ENCODE measurements around the gene ABCA12. TPM values are rescaled to one million over a fixed set of nuclear protein-coding genes. Genes with fewer than 3 reads are reported as not detected.

The ABCA12 gene
- total RNA-seq, 1 donor from 2014 or later, result not detected

DNA sequence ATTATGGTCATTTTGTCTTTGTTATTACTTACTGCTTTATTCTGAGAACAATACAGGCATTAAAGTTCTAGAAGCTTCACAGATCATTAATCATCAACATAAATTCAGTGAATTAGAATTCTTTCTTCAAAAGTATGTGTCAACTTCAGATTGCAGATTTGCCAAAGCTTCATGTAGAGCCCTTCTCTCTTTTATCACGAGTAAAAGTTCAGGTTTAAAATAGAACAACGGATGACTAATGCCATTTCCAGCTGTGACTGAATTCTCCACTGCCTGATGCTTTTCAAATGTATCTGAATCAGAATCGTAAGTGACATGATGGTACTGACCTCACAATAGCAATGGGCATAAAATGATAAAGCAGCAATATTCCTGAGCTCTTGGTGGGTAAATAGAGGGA, 116.0 kb downstream of the ABCA12 start:
- no peak overlapping the region for H3K4me3 Mint-ChIP-seq
- no peaks in the 10 kb centered on the region for H3K27me3 Mint-ChIP-seq (ENCODE audit: insufficient read depth)
- intact Hi-C loops (cut with micrococcal nuclease), result no loop called here
- no peaks in the 10 kb centered on the region for H3K9me3 Mint-ChIP-seq
- no peaks in the 10 kb centered on the region for H3K36me3 Mint-ChIP-seq (ENCODE audit: low read depth)
- no peaks in the 10 kb centered on the region for H3K4me1 Mint-ChIP-seq (ENCODE audit: low read depth)
- H3K27ac Mint-ChIP-seq, result no peak overlapping the region
- no peak for DNase-seq (ENCODE audit: low spot score)

GRCh38 chr2:215020283-215020682, 118.1 kb downstream of the ABCA12 start:
- H3K9me3 Mint-ChIP-seq, result no peaks in the 10 kb centered on the region
- H3K4me3 Mint-ChIP-seq, result no peak overlapping the region
- H3K27me3 Mint-ChIP-seq (ENCODE audit: insufficient read depth), result no peaks in the 10 kb centered on the region
- no peak for DNase-seq (ENCODE audit: low spot score)
- H3K36me3 Mint-ChIP-seq (ENCODE audit: low read depth), result no peaks in the 10 kb centered on the region
- H3K27ac Mint-ChIP-seq, result no peak overlapping the region
- H3K4me1 Mint-ChIP-seq (ENCODE audit: low read depth), result no peaks in the 10 kb centered on the region
- intact Hi-C loops (cut with micrococcal nuclease), result no loop called here

GRCh38 chr2:215019521-215020145, 118.8 kb downstream of the ABCA12 start:
- Mint-ChIP-seq H3K4me1 (ENCODE audit: low read depth) (no peaks in the 10 kb centered on the region), H3K4me3 (no peak overlapping the region), H3K27ac (no peak overlapping the region), H3K27me3 (ENCODE audit: insufficient read depth) (no peaks in the 10 kb centered on the region), H3K9me3 (no peaks in the 10 kb centered on the region), H3K36me3 (ENCODE audit: low read depth) (no peaks in the 10 kb centered on the region)
- intact Hi-C loops (cut with micrococcal nuclease), result no loop called here
- DNase-seq (ENCODE audit: low spot score), result no peak

- Mint-ChIP-seq H3K27ac (no peak overlapping the region), H3K4me1 (ENCODE audit: low read depth) (no peaks in the 10 kb centered on the region), H3K27me3 (ENCODE audit: insufficient read depth) (no peaks in the 10 kb centered on the region), H3K4me3 (no peak overlapping the region), H3K9me3 (no peaks in the 10 kb centered on the region), H3K36me3 (ENCODE audit: low read depth) (no peaks in the 10 kb centered on the region)
- DNase-seq (ENCODE audit: low spot score), result no peak
- intact Hi-C loops (cut with micrococcal nuclease), result no loop called here
These were observed 119.3 kb downstream of the ABCA12 start for GRCh38 chr2:215019085-215019484.

DNA sequence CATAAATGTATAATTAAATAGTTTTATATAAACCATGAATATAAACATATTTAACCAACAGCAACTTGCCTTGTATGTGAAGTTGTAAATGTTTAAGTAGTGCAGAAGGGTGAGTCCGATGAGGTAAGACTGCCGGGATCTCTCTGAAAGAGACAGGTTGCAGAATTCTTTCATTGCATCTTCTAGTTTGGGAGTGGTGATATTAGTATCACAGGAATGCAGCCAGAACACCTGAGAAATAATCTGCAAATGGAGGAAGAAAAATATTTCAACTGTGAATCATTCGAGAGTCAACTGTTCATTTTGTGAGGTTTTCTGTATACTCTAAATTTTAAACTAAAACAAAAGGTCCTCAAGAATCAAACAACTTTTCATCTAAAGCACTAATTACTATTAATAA, 123.0 kb downstream of the ABCA12 start:
- H3K27ac Mint-ChIP-seq, result no peak overlapping the region
- H3K27me3 Mint-ChIP-seq (ENCODE audit: insufficient read depth), result no peaks in the 10 kb centered on the region

GRCh38 chr2:215010390-215010789, 128.0 kb downstream of the ABCA12 start:
- intact Hi-C loops (cut with micrococcal nuclease), result no loop called here
- Mint-ChIP-seq H3K9me3 (no peaks in the 10 kb centered on the region), H3K27ac (no peak overlapping the region), H3K27me3 (ENCODE audit: insufficient read depth) (no peaks in the 10 kb centered on the region), H3K4me1 (ENCODE audit: low read depth) (no peaks in the 10 kb centered on the region), H3K4me3 (no peak overlapping the region), H3K36me3 (ENCODE audit: low read depth) (no peaks in the 10 kb centered on the region)
- DNase-seq (ENCODE audit: low spot score), result no peak

More for the DNA sequence above, 123.0 kb downstream of the ABCA12 start:
- intact Hi-C loops (cut with micrococcal nuclease), result no loop called here
- Mint-ChIP-seq H3K4me3 (no peak overlapping the region), H3K9me3 (no peaks in the 10 kb centered on the region), H3K4me1 (ENCODE audit: low read depth) (no peaks in the 10 kb centered on the region), H3K36me3 (ENCODE audit: low read depth) (no peaks in the 10 kb centered on the region)
- no peak for DNase-seq (ENCODE audit: low spot score)

DNA sequence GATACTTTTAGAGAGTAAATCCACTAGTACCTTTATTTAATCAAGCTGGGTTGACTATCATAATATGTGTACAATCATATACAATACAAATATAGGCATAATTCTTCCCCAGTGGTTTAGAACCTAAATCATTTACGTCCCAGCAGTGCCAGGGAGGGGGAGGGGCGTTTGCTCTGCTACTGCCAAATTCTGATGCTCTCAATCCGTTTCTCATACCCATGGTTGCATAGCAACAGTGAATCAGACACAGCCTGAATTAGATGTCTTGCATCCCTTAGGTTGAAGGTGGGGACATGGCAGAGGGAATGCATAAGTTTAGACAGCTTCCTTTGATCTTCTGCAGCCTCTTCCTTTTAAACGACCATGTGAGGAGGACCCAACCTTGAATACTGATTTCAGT, 135.4 kb downstream of the ABCA12 start:
- intact Hi-C loops (cut with micrococcal nuclease), result loop anchor here (2.0 kb wide), 1 partner anchor 1756 kb away; no protein-coding TSS in a partner anchor
- no peaks in the 10 kb centered on the region for H3K27me3 Mint-ChIP-seq (ENCODE audit: insufficient read depth)
- no peaks in the 10 kb centered on the region for H3K9me3 Mint-ChIP-seq
- H3K36me3 Mint-ChIP-seq (ENCODE audit: low read depth), result no peaks in the 10 kb centered on the region
- H3K4me3 Mint-ChIP-seq, result no peak overlapping the region
- no peaks in the 10 kb centered on the region for H3K4me1 Mint-ChIP-seq (ENCODE audit: low read depth)
- no peak for DNase-seq (ENCODE audit: low spot score)
- no peak overlapping the region for H3K27ac Mint-ChIP-seq

DNA sequence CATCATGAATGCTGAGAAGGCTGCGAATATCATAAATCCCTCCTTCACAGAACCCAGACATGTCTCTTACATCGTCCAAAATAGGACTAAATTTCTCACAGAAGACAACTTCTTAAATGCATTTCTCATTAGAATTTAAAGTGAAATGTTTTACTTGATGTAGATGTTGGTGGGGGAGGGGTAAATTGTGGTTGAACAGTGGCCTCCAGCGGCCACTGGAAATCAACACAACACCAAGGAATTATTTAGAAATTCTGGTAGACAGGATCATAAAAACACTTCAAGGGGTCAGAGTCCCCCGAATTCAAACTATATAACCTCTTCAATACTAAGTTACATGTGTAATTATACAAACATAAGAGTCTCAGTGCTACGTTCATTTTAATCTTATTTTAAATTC, 135.9 kb downstream of the ABCA12 start:
- Mint-ChIP-seq H3K9me3 (no peaks in the 10 kb centered on the region), H3K27ac (no peak overlapping the region), H3K36me3 (ENCODE audit: low read depth) (no peaks in the 10 kb centered on the region), H3K27me3 (ENCODE audit: insufficient read depth) (no peaks in the 10 kb centered on the region), H3K4me3 (no peak overlapping the region), H3K4me1 (ENCODE audit: low read depth) (no peaks in the 10 kb centered on the region)
- no peak for DNase-seq (ENCODE audit: low spot score)
- intact Hi-C loops (cut with micrococcal nuclease), result loop anchor here (2.0 kb wide), 1 partner anchor 1756 kb away; no protein-coding TSS in a partner anchor

- no peak overlapping the region for H3K4me3 Mint-ChIP-seq
- H3K9me3 Mint-ChIP-seq, result no peaks in the 10 kb centered on the region
- H3K27me3 Mint-ChIP-seq (ENCODE audit: insufficient read depth), result peaks cover 2% of the 10 kb centered on the region
- no peaks in the 10 kb centered on the region for H3K36me3 Mint-ChIP-seq (ENCODE audit: low read depth)
- H3K4me1 Mint-ChIP-seq (ENCODE audit: low read depth), result no peaks in the 10 kb centered on the region
- H3K27ac Mint-ChIP-seq, result no peak overlapping the region
- intact Hi-C loops (cut with micrococcal nuclease), result no loop called here
- DNase-seq (ENCODE audit: low spot score), result no peak
These were observed 137.7 kb downstream of the ABCA12 start for GRCh38 chr2:215000721-215001120.

DNA sequence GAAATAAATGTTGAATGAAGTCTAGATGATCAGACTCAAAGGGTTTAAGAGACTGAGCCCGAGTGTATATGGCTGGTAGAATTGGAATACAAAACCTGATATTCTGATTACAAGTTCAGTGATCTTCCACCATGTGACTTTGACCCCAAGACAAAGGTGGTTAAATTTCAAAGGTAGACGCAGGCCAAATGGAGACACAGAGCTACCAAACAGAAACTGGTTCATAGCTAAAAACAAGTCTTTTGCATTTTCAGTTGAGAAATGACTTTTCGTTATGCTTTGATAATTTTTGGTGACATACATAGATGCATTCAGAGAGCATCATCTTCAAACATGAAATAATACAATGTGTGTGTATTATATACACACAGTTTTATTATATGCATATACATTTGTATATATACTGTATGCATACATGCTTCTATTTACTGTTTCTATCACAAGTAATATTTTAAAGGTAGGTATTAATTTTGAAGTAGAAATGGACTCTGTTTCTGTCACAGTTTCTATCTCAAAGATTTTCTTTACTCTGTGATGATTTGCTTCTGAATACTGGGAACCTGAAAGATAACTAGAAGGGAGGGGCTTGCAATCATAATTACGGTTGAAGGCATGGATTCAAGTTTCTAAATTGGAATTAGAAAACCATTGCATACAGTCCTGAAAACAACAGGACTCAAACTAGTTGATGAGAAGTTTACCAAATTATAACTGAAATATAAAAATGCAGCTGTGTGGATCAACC, 142.3 kb downstream of the ABCA12 start:
- no peak overlapping the region for H3K4me3 Mint-ChIP-seq
- DNase-seq (ENCODE audit: low spot score), result no peak
- no peaks in the 10 kb centered on the region for H3K4me1 Mint-ChIP-seq (ENCODE audit: low read depth)
- H3K27me3 Mint-ChIP-seq (ENCODE audit: insufficient read depth), result peaks cover 2% of the 10 kb centered on the region
- intact Hi-C loops (cut with micrococcal nuclease), result no loop called here
- H3K27ac Mint-ChIP-seq, result no peak overlapping the region
- no peaks in the 10 kb centered on the region for H3K9me3 Mint-ChIP-seq
- H3K36me3 Mint-ChIP-seq (ENCODE audit: low read depth), result no peaks in the 10 kb centered on the region

DNA sequence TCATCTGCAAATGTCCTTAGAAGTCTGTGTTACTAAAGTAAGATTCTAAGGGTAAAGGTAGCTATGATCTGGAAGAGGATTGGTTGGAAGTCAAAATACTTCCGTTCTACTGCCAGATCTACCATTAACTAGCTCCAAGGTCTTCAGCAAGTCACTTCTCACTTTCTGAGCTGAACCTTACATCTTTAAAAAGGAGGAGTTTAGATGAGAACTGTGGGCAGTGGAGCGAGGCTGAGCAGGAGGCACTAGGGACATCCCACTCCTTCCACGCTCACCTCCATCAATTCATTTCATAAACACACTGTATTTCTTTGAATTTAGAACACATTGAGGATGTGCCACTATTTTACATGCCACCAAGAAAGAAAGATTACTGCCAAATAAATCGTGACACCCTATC, 143.0 kb downstream of the ABCA12 start:
- DNase-seq (ENCODE audit: low spot score), result no peak
- no peak overlapping the region for H3K4me3 Mint-ChIP-seq
- H3K4me1 Mint-ChIP-seq (ENCODE audit: low read depth), result no peaks in the 10 kb centered on the region
- no peaks in the 10 kb centered on the region for H3K36me3 Mint-ChIP-seq (ENCODE audit: low read depth)
- no peak overlapping the region for H3K27ac Mint-ChIP-seq
- peaks cover 2% of the 10 kb centered on the region for H3K27me3 Mint-ChIP-seq (ENCODE audit: insufficient read depth)
- intact Hi-C loops (cut with micrococcal nuclease), result no loop called here
- H3K9me3 Mint-ChIP-seq, result no peaks in the 10 kb centered on the region

DNA sequence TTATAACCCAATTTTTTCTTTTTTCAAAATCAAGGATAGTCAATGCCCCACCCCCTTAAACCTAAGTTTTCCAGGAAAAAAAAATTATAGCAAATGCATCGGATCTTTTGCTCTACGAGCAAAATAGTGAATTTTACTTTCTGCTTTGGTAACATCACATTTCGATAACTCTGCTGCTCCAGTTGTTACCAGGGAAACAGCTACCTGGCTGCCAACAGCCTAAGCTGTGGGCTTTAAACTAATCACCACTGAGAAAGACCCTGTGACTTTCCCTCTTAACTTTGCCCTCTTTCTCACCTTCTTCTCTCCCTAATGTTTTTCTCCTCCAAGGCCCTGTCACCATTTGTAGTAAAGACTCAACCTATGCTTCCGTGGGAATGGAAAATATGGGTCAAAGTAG, 145.5 kb downstream of the ABCA12 start:
- H3K9me3 Mint-ChIP-seq, result no peaks in the 10 kb centered on the region
- peaks cover 2% of the 10 kb centered on the region for H3K27me3 Mint-ChIP-seq (ENCODE audit: insufficient read depth)
- H3K4me3 Mint-ChIP-seq, result no peak overlapping the region
- H3K27ac Mint-ChIP-seq, result no peak overlapping the region
- DNase-seq (ENCODE audit: low spot score), result no peak
- H3K36me3 Mint-ChIP-seq (ENCODE audit: low read depth), result no peaks in the 10 kb centered on the region
- intact Hi-C loops (cut with micrococcal nuclease), result no loop called here
- no peaks in the 10 kb centered on the region for H3K4me1 Mint-ChIP-seq (ENCODE audit: low read depth)

GRCh38 chr2:214989187-214989586, 149.2 kb downstream of the ABCA12 start:
- H3K27ac Mint-ChIP-seq, result no peak overlapping the region
- no peaks in the 10 kb centered on the region for H3K36me3 Mint-ChIP-seq (ENCODE audit: low read depth)
- intact Hi-C loops (cut with micrococcal nuclease), result no loop called here
- peaks cover 2% of the 10 kb centered on the region for H3K27me3 Mint-ChIP-seq (ENCODE audit: insufficient read depth)
- H3K4me3 Mint-ChIP-seq, result no peak overlapping the region
- H3K4me1 Mint-ChIP-seq (ENCODE audit: low read depth), result no peaks in the 10 kb centered on the region
- no peaks in the 10 kb centered on the region for H3K9me3 Mint-ChIP-seq
- no peak for DNase-seq (ENCODE audit: low spot score)

Data from activated T-helper 1 cell treated with anti-CD3 and anti-CD28 coated beads, Interleukin-12 subunit alpha, Interleukin-12 subunit beta, Interleukin-2, Interleukin-4 antibody, amounts not matched to agents 30 ng/mL and 10 ng/mL and 1 ng/mL, durations not matched to agents 14 hours and 24 hours and 36 hours (primary cell).